ENCODE results near the gene ADPRM.

Gene ADPRM

DNA sequence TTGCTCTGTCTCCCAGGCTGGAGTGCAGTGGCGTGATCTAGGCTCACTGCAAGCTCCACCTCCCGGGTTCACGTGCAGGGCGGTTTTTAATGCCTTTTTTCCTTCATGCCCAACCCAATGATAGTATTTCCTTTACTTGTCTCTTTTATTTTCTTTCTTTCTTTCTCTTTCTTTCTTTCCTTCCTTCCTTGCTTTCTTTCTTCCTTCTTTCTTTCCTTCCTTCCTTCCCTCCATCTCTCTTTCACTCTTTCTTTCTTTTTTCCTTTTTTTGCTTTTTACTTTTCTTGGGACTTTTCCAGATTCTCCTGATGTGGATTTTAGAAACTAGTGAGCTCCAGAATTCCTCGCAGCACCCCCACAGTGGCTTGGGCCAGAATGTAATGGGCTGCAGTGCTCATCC lies 43.4 kb upstream of the ADPRM start:
- TF ChIP-seq EZH2 (IDR thresholded peaks at IDR 0.05; ENCODE audit: borderline replicate concordance, low read depth, low read length, severe bottlenecking) = no peak
- TF ChIP-seq, protein P1, sequence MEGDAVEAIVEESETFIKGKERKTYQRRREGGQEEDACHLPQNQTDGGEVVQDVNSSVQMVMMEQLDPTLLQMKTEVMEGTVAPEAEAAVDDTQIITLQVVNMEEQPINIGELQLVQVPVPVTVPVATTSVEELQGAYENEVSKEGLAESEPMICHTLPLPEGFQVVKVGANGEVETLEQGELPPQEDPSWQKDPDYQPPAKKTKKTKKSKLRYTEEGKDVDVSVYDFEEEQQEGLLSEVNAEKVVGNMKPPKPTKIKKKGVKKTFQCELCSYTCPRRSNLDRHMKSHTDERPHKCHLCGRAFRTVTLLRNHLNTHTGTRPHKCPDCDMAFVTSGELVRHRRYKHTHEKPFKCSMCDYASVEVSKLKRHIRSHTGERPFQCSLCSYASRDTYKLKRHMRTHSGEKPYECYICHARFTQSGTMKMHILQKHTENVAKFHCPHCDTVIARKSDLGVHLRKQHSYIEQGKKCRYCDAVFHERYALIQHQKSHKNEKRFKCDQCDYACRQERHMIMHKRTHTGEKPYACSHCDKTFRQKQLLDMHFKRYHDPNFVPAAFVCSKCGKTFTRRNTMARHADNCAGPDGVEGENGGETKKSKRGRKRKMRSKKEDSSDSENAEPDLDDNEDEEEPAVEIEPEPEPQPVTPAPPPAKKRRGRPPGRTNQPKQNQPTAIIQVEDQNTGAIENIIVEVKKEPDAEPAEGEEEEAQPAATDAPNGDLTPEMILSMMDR (IDR thresholded peaks at IDR 0.05; ENCODE audit: borderline replicate concordance, extremely low read depth, low read length, poor library complexity, severe bottlenecking) = no peak
- no peak for DNase-seq

DNA sequence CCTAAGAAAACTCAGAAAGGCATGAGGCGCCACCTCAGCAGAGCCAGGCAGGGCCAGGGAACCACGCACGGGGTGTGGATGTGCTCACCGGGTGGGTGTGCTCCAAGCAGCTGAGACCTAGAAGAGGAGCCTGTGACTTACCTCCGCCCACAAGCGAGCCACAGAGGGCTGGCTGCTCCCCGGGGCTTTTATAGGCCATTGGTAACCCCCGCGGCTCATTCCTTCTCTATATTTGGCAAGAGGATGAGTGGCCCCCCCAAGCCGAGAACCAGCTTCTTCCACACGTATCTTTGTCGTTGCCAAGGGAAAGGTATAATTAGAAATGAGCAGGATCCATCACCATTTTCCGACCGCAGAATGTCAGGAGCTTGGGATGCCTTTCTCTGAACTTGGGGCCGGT lies 40.2 kb upstream of the ADPRM start, which contains the start of gene MYH3:
MYH3 (minus strand) TSS at position 162 of the 400 bp plus-strand sequence. CDS start 2,245 bp downstream, outside the sequence.
- TF ChIP-seq, protein P1 (IDR thresholded peaks at IDR 0.05; ENCODE audit: borderline replicate concordance, extremely low read depth, low read length, poor library complexity, severe bottlenecking) = no peak
- no peak for TF ChIP-seq EZH2 (IDR thresholded peaks at IDR 0.05; ENCODE audit: borderline replicate concordance, low read depth, low read length, severe bottlenecking)
- Histone ChIP-seq H3K9me3 (ENCODE audit: insufficient read depth, low read length, severe bottlenecking) (no peaks in the 10 kb centered on the region), H4K20me1 (ENCODE audit: insufficient read depth, low read length) (no peaks in the 10 kb centered on the region), H3K79me2 (ENCODE audit: insufficient read depth, low read length) (no peaks in the 10 kb centered on the region), H3K9ac (ENCODE audit: low read depth, low read length) (no peak within 1 kb of the TSS), H3K36me3 (ENCODE audit: insufficient read depth, low read length) (no peaks in the 10 kb centered on the region), H3K27me3 (ENCODE audit: insufficient read depth, low read length, poor library complexity) (no peaks in the 10 kb centered on the region), H3K4me1 (ENCODE audit: insufficient read depth, low read length) (no peaks in the 10 kb centered on the region), H2AFZ (ENCODE audit: low read depth, low read length) (no peak within 1 kb of the TSS), H3K4me2 (ENCODE audit: insufficient read depth, low read length) (no peak within 1 kb of the TSS), H3K4me3 (ENCODE audit: low read depth in 1 of 2, low read length in 2 of 2) (no peak within 1 kb of the TSS), H3K27ac (ENCODE audit: low read length) (no peak within 1 kb of the TSS)
- ATAC-seq (ENCODE audit: insufficient read depth, low read depth) (no peak), DNase-seq (no peak)

More for the DNA sequence above, 43.4 kb upstream of the ADPRM start:
- no peak overlapping the region for H3K9ac ChIP-seq (ENCODE audit: low read depth, low read length)
- no peaks in the 10 kb centered on the region for H3K36me3 ChIP-seq (ENCODE audit: insufficient read depth, low read length)
- H3K4me3 ChIP-seq (ENCODE audit: low read depth in 1 of 2, low read length in 2 of 2) = no peak overlapping the region
- no peaks in the 10 kb centered on the region for H4K20me1 ChIP-seq (ENCODE audit: insufficient read depth, low read length)
- H3K9me3 ChIP-seq (ENCODE audit: insufficient read depth, low read length, severe bottlenecking) = no peaks in the 10 kb centered on the region
- H3K4me1 ChIP-seq (ENCODE audit: insufficient read depth, low read length) = no peaks in the 10 kb centered on the region
- no peak overlapping the region for H3K4me2 ChIP-seq (ENCODE audit: insufficient read depth, low read length)
- no peaks in the 10 kb centered on the region for H3K27me3 ChIP-seq (ENCODE audit: insufficient read depth, low read length, poor library complexity)
- H3K79me2 ChIP-seq (ENCODE audit: insufficient read depth, low read length) = no peaks in the 10 kb centered on the region
- H3K27ac ChIP-seq (ENCODE audit: low read length) = no peak overlapping the region
- H2AFZ ChIP-seq (ENCODE audit: low read depth, low read length) = no peak overlapping the region
- no peak for ATAC-seq (ENCODE audit: insufficient read depth, low read depth)

DNA sequence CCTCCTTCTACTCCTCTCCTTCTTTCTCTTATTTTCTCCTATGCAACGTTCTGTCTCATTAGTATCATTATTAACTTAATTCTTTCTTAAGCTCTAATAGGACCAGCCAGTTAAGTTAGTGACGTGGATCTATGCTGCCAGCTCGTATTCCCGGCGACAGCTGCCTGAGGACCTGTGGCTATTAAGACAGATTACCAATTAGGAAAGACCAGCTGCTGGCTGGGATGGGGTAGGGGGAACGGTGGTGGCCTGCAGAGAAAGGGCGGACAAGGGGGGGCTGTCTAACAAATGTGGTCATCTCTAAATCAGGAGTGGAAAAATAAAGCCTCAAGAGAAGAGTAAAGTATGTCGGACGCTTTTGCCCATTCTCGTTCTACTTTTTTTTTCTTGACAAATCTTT lies 39.5 kb upstream of the ADPRM start:
- H4K20me1 ChIP-seq (ENCODE audit: insufficient read depth, low read length) = no peaks in the 10 kb centered on the region
- no peak overlapping the region for H3K4me3 ChIP-seq (ENCODE audit: low read depth in 1 of 2, low read length in 2 of 2)
- H3K36me3 ChIP-seq (ENCODE audit: insufficient read depth, low read length) = no peaks in the 10 kb centered on the region
- H2AFZ ChIP-seq (ENCODE audit: low read depth, low read length) = no peak overlapping the region
- TF ChIP-seq EZH2 (IDR thresholded peaks at IDR 0.05; ENCODE audit: borderline replicate concordance, low read depth, low read length, severe bottlenecking) = no peak
- TF ChIP-seq, protein P1 (IDR thresholded peaks at IDR 0.05; ENCODE audit: borderline replicate concordance, extremely low read depth, low read length, poor library complexity, severe bottlenecking) = no peak
- no peak for ATAC-seq (ENCODE audit: insufficient read depth, low read depth)
- H3K4me1 ChIP-seq (ENCODE audit: insufficient read depth, low read length) = no peaks in the 10 kb centered on the region
- H3K9me3 ChIP-seq (ENCODE audit: insufficient read depth, low read length, severe bottlenecking) = no peaks in the 10 kb centered on the region
- H3K27me3 ChIP-seq (ENCODE audit: insufficient read depth, low read length, poor library complexity) = no peaks in the 10 kb centered on the region
- DNase-seq = no peak
- H3K9ac ChIP-seq (ENCODE audit: low read depth, low read length) = no peak overlapping the region
- H3K79me2 ChIP-seq (ENCODE audit: insufficient read depth, low read length) = no peaks in the 10 kb centered on the region
- no peak overlapping the region for H3K27ac ChIP-seq (ENCODE audit: low read length)
- no peak overlapping the region for H3K4me2 ChIP-seq (ENCODE audit: insufficient read depth, low read length)

DNA sequence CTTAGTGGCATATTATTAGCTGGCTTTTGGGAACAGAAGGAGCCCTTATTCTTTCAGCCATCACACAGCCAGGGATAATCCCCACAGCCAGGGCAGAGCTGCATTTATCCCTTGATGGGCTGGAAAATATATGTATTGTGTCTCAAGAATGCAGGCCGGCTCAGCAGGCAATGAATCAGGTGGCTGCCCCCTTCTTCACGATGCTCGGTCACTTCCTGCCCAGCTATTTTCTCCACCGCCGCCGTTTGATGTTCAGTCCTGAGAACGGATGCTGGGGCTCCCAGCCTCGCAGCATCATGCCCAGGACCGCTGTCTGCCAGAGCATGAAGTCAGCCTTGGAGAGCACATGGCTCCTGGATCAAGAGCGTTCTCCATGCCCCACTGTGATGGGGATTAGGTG lies 36.0 kb upstream of the ADPRM start:
- no peak for ATAC-seq (ENCODE audit: insufficient read depth, low read depth)
- Histone ChIP-seq H3K27me3 (ENCODE audit: insufficient read depth, low read length, poor library complexity) (no peaks in the 10 kb centered on the region), H3K9me3 (ENCODE audit: insufficient read depth, low read length, severe bottlenecking) (no peaks in the 10 kb centered on the region), H3K4me2 (ENCODE audit: insufficient read depth, low read length) (no peak overlapping the region), H3K4me3 (ENCODE audit: low read depth in 1 of 2, low read length in 2 of 2) (no peak overlapping the region), H2AFZ (ENCODE audit: low read depth, low read length) (no peak overlapping the region), H4K20me1 (ENCODE audit: insufficient read depth, low read length) (no peaks in the 10 kb centered on the region), H3K4me1 (ENCODE audit: insufficient read depth, low read length) (no peaks in the 10 kb centered on the region), H3K27ac (ENCODE audit: low read length) (no peak overlapping the region), H3K79me2 (ENCODE audit: insufficient read depth, low read length) (no peaks in the 10 kb centered on the region), H3K9ac (ENCODE audit: low read depth, low read length) (no peak overlapping the region), H3K36me3 (ENCODE audit: insufficient read depth, low read length) (no peaks in the 10 kb centered on the region)
- TF ChIP-seq, protein P1 (IDR thresholded peaks at IDR 0.05; ENCODE audit: borderline replicate concordance, extremely low read depth, low read length, poor library complexity, severe bottlenecking) = no peak
- TF ChIP-seq EZH2 (IDR thresholded peaks at IDR 0.05; ENCODE audit: borderline replicate concordance, low read depth, low read length, severe bottlenecking) = no peak
- DNase-seq = no peak
